WTC11 (cell line): ENCODE results near the gene VTI1A. TPM values are rescaled to one million over a fixed set of nuclear protein-coding genes. Genes with fewer than 3 reads are reported as not detected.

ENCODE experiments used
- ATAC-seq: fragments of 200-7000 bp; cut with Tn5 transposase; 2 replicates; pipeline ENCODE4 v1.10.0; 2021; ENCODE audit warnings: mild to moderate bottlenecking, moderate library complexity
- CTCF ChIA-PET: fragments of 300-600 bp; sonication (Branson Sonifier 250); formaldehyde crosslinking; loops from one replicate; lab custom pipeline; 2021; ENCODE audit warnings: antibody characterized with exemption; lab: Charles Lee
- POLR2A ChIA-PET: fragments of 350-600 bp; sonication (Branson Sonifier 250); formaldehyde crosslinking; loops from one replicate; lab custom pipeline; 2021; ENCODE audit warnings: antibody characterized with exemption; lab: Charles Lee
- DNase-seq: peaks from one replicate; pipeline ENCODE4 v3.0.0; 2021; ENCODE audit warnings: low spot score
- H3K27ac Mint-ChIP-seq: 2 replicates; pipeline ENCODE4 v1.8.0; 2021; ENCODE audit warnings: mixed read lengths
- H3K27me3 Mint-ChIP-seq: 2 replicates; pipeline ENCODE4 v1.8.0; 2021; ENCODE audit warnings: low read depth, mild to moderate bottlenecking, moderate library complexity, mixed read lengths
- H3K36me3 Mint-ChIP-seq: 2 replicates; pipeline ENCODE4 v1.8.0; 2021; ENCODE audit warnings: mixed read lengths
- H3K4me1 Mint-ChIP-seq: 2 replicates; pipeline ENCODE4 v1.8.0; 2022; ENCODE audit warnings: mixed read lengths
- H3K4me3 Mint-ChIP-seq: 2 replicates; pipeline ENCODE4 v1.8.0; 2021; ENCODE audit warnings: mild to moderate bottlenecking, moderate library complexity, mixed read lengths
- H3K9me3 Mint-ChIP-seq: 2 replicates; pipeline ENCODE4 v1.8.0; 2021; ENCODE audit warnings: mixed read lengths
- ARID4B ChIP-seq: sonication (generic); formaldehyde crosslinking; IDR thresholded peaks from 2 replicates; pipeline ENCODE4 v1.8.0; 2023; ENCODE audit warnings: missing genetic modification reagents, mild to moderate bottlenecking, borderline replicate concordance
- ATF1 ChIP-seq: sonication (generic); formaldehyde crosslinking; IDR thresholded peaks from 2 replicates; pipeline ENCODE4 v1.8.1; 2023; ENCODE audit warnings: mild to moderate bottlenecking, moderate library complexity, missing genetic modification reagents
- CTCF ChIP-seq: fragments of 200-600 bp; IDR thresholded peaks from 2 replicates; pipeline ENCODE4 v1.8.0; 2022; ENCODE audit warnings: antibody characterized with exemption
- E2F5 ChIP-seq: sonication (generic); formaldehyde crosslinking; IDR thresholded peaks from 2 replicates; pipeline ENCODE4 v1.8.1; 2022; ENCODE audit warnings: mild to moderate bottlenecking, moderate library complexity, missing genetic modification reagents
- ELF4 ChIP-seq: sonication (generic); formaldehyde crosslinking; IDR thresholded peaks from 2 replicates; pipeline ENCODE4 v1.8.1; 2022; ENCODE audit warnings: low read depth, mild to moderate bottlenecking, moderate library complexity, missing genetic modification reagents
- ESRRA ChIP-seq: sonication (generic); formaldehyde crosslinking; IDR thresholded peaks from 2 replicates; pipeline ENCODE4 v1.8.1; 2022; ENCODE audit warnings: mild to moderate bottlenecking, missing genetic modification reagents, borderline replicate concordance
- FOXP4 ChIP-seq: sonication (generic); formaldehyde crosslinking; IDR thresholded peaks from 2 replicates; pipeline ENCODE4 v1.8.0; 2022; ENCODE audit warnings: mild to moderate bottlenecking, missing genetic modification reagents
- GRHL2 ChIP-seq: fragments of 250-450 bp; sonication (Bioruptor Pico); IDR thresholded peaks from 2 replicates; pipeline ENCODE4 v1.8.0; 2022; ENCODE audit warnings: mild to moderate bottlenecking, moderate library complexity; ENCODE audit not compliant: insufficient replicate concordance, severe bottlenecking
- IRF2 ChIP-seq: sonication (generic); formaldehyde crosslinking; IDR thresholded peaks from 2 replicates; pipeline ENCODE4 v1.8.0; 2022; ENCODE audit warnings: low read depth, missing genetic modification reagents, borderline replicate concordance
- MYBL2 ChIP-seq: sonication (generic); formaldehyde crosslinking; IDR thresholded peaks from 2 replicates; pipeline ENCODE4 v1.8.1; 2023; ENCODE audit warnings: mild to moderate bottlenecking, moderate library complexity, missing genetic modification reagents
- NFE2L1 ChIP-seq: sonication (generic); formaldehyde crosslinking; IDR thresholded peaks from 2 replicates; pipeline ENCODE4 v1.8.1; 2023; ENCODE audit warnings: missing genetic modification reagents
- SP1 ChIP-seq: sonication (generic); formaldehyde crosslinking; conservative IDR thresholded peaks from 2 replicates; pipeline ENCODE4 v1.8.1; 2022; ENCODE audit warnings: missing genetic modification reagents
- TEAD4 ChIP-seq: sonication (generic); formaldehyde crosslinking; IDR thresholded peaks from 2 replicates; pipeline ENCODE4 v1.8.0; 2022; ENCODE audit warnings: mild to moderate bottlenecking, missing genetic modification reagents
- TP53 ChIP-seq: sonication (generic); formaldehyde crosslinking; IDR thresholded peaks from 2 replicates; pipeline ENCODE4 v1.8.1; 2023; ENCODE audit warnings: mild to moderate bottlenecking, missing genetic modification reagents
- USF1 ChIP-seq: sonication (generic); formaldehyde crosslinking; IDR thresholded peaks from 2 replicates; pipeline ENCODE4 v1.8.0; 2022; ENCODE audit warnings: mild to moderate bottlenecking, missing genetic modification reagents
- ZBTB43 ChIP-seq: sonication (generic); formaldehyde crosslinking; IDR thresholded peaks from 2 replicates; pipeline ENCODE4 v1.8.1; 2023; ENCODE audit warnings: mild to moderate bottlenecking, missing genetic modification reagents
- ZNF425 ChIP-seq: fragments of 250-450 bp; sonication (Bioruptor Pico); conservative IDR thresholded peaks from 2 replicates; pipeline ENCODE4 v1.9.0; 2021; ENCODE audit warnings: mild to moderate bottlenecking
- total RNA-seq: library from RNA; stranded (reverse); gene quantifications from 3 replicates; pipeline ENCODE4 v1.2.3, GENCODE V29; 2021
- TF ChIP-seq, protein P1 (sequence below): sonication (generic); formaldehyde crosslinking; conservative IDR thresholded peaks from 2 replicates; pipeline ENCODE4 v1.8.1; 2022; ENCODE audit warnings: mild to moderate bottlenecking, missing genetic modification reagents

The VTI1A gene
- total RNA-seq, 1 experiment from 2014 or later, result 20.1 TPM

DNA sequence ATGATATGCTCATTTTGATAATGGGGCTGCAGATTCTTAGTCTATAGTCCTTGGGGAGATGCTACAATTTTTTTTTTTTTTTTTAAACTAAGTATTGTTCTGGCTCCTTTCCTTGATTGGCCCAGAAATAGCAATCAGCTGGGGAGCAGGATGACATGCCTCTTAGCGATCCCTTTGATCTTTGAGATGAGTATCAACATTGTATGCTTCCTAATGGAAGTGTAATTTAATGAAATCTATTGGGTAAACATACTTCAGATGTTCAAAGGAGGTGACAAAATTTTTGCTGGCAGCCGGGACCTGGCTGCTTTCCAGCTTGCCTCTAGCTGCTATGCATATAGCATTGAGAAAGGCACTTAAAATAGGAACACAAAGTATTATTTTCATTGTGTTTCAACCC is 43.5 kb downstream of the VTI1A start:
- ATAC-seq, result no peak
- Mint-ChIP-seq H3K27me3 (no peaks in the 10 kb centered on the region), H3K4me1 (peaks cover 5% of the 10 kb centered on the region), H3K9me3 (no peaks in the 10 kb centered on the region), H3K36me3 (no peaks in the 10 kb centered on the region), H3K27ac (no peak overlapping the region), H3K4me3 (no peak overlapping the region)
- TF ChIP-seq MYBL2 (no peak), TP53 (no peak), ZBTB43 (CRISPR knock-in tag) (no peak), IRF2 (CRISPR knock-in tag) (no peak), TEAD4 (no peak), NFE2L1 (CRISPR knock-in tag) (no peak), USF1 (CRISPR knock-in tag) (no peak)
- TF ChIP-seq, protein P1, sequence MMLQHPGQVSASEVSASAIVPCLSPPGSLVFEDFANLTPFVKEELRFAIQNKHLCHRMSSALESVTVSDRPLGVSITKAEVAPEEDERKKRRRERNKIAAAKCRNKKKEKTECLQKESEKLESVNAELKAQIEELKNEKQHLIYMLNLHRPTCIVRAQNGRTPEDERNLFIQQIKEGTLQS, result no peak
- no peak for DNase-seq
- ChIA-PET CTCF (interaction anchor here (0.5 to 2.9 kb wide), 2 partner anchors 18 to 86 kb away, joined by 4 to 13 read pairs; no protein-coding TSS in a partner anchor), POLR2A (interaction anchor here (0.6 to 0.7 kb wide), 2 partner anchors 61 to 475 kb away, joined by 3 to 5 read pairs; no protein-coding TSS in a partner anchor)

DNA sequence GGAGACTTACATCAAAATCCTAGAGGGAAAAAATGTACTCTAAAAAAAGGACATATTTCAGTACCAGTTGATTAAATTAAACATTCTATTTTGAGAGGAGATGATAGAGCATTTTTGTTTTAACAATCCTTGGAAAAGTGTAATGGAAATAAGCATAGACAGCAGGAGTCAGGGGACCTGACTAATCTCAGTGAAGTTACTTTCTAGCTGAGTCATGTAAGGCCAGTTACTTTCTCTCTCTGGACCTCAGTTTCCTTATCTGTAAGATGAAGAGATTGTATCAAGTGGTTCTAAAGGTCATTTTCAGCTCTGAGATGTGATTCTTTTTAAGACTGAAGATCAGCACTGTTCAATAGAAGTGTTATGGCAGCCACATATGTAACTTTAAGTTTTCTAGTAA is 44.1 kb downstream of the VTI1A start:
- DNase-seq, result no peak
- H3K27ac Mint-ChIP-seq, result no peak overlapping the region
- ChIA-PET CTCF (interaction anchor here (1.4 to 2.9 kb wide), 2 partner anchors 19 kb away, joined by 6 to 13 read pairs; no protein-coding TSS in a partner anchor), POLR2A (interaction anchor here (0.6 kb wide), 1 partner anchor 60 kb away, joined by 3 read pairs; no protein-coding TSS in a partner anchor)
- no peak overlapping the region for H3K4me3 Mint-ChIP-seq
- no peaks in the 10 kb centered on the region for H3K9me3 Mint-ChIP-seq
- H3K36me3 Mint-ChIP-seq, result no peaks in the 10 kb centered on the region
- no peaks in the 10 kb centered on the region for H3K27me3 Mint-ChIP-seq
- H3K4me1 Mint-ChIP-seq, result peaks cover 5% of the 10 kb centered on the region
- ATAC-seq, result no peak
- TF ChIP-seq ATF1 (no peak), ESRRA (CRISPR knock-in tag) (no peak), CTCF (no peak), FOXP4 (CRISPR knock-in tag) (no peak), GRHL2 (CRISPR knock-in tag) (no peak), ARID4B (CRISPR knock-in tag) (no peak), E2F5 (CRISPR knock-in tag) (no peak), ZNF425 (CRISPR knock-in tag) (no peak), ELF4 (no peak), NFE2L1 (CRISPR knock-in tag) (no peak), SP1 (no peak)
